HL-60 (cell line): ENCODE data around the gene SF3B2.

Source experiments
- DNase-seq, 2 experiments: peaks; one replicate each; pipeline ENCODE4 v3.0.0-alpha.2; 2010 to 2020; ENCODE audit warnings: low read depth in 1 of 2, low spot score in 1 of 2
- H3K27ac ChIP-seq: fragments of 250-450 bp; sonication (Bioruptor Pico); replicated peaks from 2 replicates; pipeline ENCODE4 v1.5.1; 2020; ENCODE audit warnings: mild to moderate bottlenecking, moderate library complexity
- H3K27me3 ChIP-seq: fragments of 250-450 bp; sonication (Bioruptor Pico); 2 replicates; pipeline ENCODE4 v1.5.1; 2021; ENCODE audit warnings: mild to moderate bottlenecking, moderate library complexity; ENCODE audit not compliant: insufficient read depth, poor library complexity, severe bottlenecking
- H3K4me3 ChIP-seq: replicated peaks from 2 replicates; pipeline ENCODE4 v1.5.1; 2011; ENCODE audit warnings: mild to moderate bottlenecking, control low read depth, low read length; ENCODE audit not compliant: insufficient read depth
- GABPA ChIP-seq: IDR thresholded peaks from 2 replicates; pipeline ENCODE4 v1.6.1; 2012; ENCODE audit warnings: low read depth
- POLR2AphosphoS5 ChIP-seq: IDR thresholded peaks from 2 replicates; pipeline ENCODE4 v1.6.1; 2012; ENCODE audit warnings: low read depth
- SPI1 ChIP-seq: IDR thresholded peaks from 2 replicates; pipeline ENCODE4 v1.6.1; 2012; ENCODE audit warnings: low read depth, mild to moderate bottlenecking, borderline replicate concordance
- TF ChIP-seq, protein P1 (sequence below): IDR thresholded peaks from one replicate; pipeline ENCODE4 v1.5.1; 2011; ENCODE audit warnings: low read length, control low read depth, inconsistent platforms; ENCODE audit not compliant: insufficient read depth
- TF ChIP-seq, protein P2 (sequence below): IDR thresholded peaks from 2 replicates; pipeline ENCODE4 v1.6.1; 2012; ENCODE audit warnings: low read depth; ENCODE audit not compliant: insufficient replicate concordance

The SF3B2 gene

DNA sequence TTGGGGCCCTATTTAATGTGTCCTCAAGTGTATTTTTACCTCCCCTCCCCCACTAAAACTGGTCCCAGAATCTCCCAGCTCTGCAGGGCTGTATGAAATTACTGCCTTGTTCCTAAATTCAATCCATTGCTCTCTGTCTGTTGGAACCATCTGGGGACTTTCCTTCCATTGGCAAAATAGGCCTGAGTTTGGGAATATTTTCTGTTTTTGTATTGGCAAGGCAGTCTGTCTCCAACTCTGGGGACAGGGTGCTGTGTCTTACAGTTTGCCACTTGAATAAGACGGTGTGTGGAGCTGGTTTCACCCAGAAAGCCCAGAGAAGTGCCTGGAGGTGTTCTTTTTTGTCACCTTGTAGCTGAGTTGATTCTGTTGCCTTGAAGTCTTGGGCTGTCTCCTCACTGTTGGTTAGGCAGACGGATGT is 19.2 kb downstream of the SF3B2 start:
- no peak for DNase-seq
- TF ChIP-seq, protein P1, sequence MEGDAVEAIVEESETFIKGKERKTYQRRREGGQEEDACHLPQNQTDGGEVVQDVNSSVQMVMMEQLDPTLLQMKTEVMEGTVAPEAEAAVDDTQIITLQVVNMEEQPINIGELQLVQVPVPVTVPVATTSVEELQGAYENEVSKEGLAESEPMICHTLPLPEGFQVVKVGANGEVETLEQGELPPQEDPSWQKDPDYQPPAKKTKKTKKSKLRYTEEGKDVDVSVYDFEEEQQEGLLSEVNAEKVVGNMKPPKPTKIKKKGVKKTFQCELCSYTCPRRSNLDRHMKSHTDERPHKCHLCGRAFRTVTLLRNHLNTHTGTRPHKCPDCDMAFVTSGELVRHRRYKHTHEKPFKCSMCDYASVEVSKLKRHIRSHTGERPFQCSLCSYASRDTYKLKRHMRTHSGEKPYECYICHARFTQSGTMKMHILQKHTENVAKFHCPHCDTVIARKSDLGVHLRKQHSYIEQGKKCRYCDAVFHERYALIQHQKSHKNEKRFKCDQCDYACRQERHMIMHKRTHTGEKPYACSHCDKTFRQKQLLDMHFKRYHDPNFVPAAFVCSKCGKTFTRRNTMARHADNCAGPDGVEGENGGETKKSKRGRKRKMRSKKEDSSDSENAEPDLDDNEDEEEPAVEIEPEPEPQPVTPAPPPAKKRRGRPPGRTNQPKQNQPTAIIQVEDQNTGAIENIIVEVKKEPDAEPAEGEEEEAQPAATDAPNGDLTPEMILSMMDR, result no peak
- TF ChIP-seq GABPA, result no peak
- TF ChIP-seq, protein P2, sequence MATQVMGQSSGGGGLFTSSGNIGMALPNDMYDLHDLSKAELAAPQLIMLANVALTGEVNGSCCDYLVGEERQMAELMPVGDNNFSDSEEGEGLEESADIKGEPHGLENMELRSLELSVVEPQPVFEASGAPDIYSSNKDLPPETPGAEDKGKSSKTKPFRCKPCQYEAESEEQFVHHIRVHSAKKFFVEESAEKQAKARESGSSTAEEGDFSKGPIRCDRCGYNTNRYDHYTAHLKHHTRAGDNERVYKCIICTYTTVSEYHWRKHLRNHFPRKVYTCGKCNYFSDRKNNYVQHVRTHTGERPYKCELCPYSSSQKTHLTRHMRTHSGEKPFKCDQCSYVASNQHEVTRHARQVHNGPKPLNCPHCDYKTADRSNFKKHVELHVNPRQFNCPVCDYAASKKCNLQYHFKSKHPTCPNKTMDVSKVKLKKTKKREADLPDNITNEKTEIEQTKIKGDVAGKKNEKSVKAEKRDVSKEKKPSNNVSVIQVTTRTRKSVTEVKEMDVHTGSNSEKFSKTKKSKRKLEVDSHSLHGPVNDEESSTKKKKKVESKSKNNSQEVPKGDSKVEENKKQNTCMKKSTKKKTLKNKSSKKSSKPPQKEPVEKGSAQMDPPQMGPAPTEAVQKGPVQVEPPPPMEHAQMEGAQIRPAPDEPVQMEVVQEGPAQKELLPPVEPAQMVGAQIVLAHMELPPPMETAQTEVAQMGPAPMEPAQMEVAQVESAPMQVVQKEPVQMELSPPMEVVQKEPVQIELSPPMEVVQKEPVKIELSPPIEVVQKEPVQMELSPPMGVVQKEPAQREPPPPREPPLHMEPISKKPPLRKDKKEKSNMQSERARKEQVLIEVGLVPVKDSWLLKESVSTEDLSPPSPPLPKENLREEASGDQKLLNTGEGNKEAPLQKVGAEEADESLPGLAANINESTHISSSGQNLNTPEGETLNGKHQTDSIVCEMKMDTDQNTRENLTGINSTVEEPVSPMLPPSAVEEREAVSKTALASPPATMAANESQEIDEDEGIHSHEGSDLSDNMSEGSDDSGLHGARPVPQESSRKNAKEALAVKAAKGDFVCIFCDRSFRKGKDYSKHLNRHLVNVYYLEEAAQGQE, result no peak
- H3K27me3 ChIP-seq, result no peaks in the 10 kb centered on the region
- no peak overlapping the region for H3K27ac ChIP-seq
- H3K4me3 ChIP-seq, result no peak overlapping the region

DNA sequence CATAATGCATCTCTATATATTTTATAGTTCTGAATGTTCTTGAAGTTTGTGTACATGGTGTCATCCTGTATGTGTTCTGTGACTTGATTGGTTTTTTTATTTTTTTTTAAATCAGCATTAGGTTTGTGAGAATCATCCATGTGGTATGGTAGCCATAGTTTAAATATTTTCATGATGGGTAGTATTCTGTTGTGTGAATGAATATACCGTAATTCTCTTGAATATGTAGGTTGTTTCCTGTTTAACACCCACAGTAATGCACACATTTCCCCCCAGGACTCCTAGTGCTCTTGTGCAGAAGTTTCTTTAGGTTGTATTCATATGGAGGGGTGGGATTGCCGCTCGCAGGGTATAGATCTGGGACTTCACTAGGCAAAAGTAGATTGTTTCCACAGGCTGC is 19.9 kb downstream of the SF3B2 start:
- TF ChIP-seq, protein P1, result no peak
- TF ChIP-seq POLR2AphosphoS5 (no peak), GABPA (no peak), SPI1 (no peak)
- TF ChIP-seq, protein P2, result no peak
- no peak for DNase-seq
- H3K27ac ChIP-seq, result no peak overlapping the region
- H3K27me3 ChIP-seq, result no peaks in the 10 kb centered on the region
- no peak overlapping the region for H3K4me3 ChIP-seq

DNA sequence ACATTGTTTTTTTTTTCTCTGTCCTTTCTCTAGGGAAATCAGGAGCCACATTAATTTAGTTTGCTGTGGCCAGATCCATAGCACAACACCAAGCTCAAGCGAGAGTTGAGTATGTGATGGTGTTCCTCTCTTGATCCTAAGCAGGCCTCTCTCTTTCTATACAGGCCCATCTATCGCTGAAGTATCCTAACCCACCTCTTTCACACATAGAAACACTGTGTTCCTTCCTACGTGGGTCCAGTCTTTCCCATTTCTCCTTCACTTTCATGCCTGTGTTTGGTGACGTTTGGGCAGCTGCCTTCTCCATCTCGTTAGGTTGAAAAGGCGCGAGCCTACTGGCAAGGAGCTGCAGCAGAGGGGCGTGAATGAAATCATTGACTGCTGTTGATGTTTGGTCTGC is 20.4 kb downstream of the SF3B2 start:
- DNase-seq, result no peak
- H3K27me3 ChIP-seq, result no peaks in the 10 kb centered on the region
- TF ChIP-seq, protein P2, result no peak
- TF ChIP-seq POLR2AphosphoS5 (no peak), GABPA (no peak), SPI1 (no peak)
- TF ChIP-seq, protein P1, result no peak
- no peak overlapping the region for H3K27ac ChIP-seq
- H3K4me3 ChIP-seq, result no peak overlapping the region
